GM18909 (cell line): Measurements from ENCODE around the gene CCDC170.

ENCODE experiments used
- ATAC-seq: cut with Tn5 transposase; IDR thresholded peaks from one replicate; pipeline ENCODE4 v1.9.1; 2021; ENCODE audit warnings: mild to moderate bottlenecking; ENCODE audit not compliant: unreplicated experiment, poor library complexity

The CCDC170 gene

DNA sequence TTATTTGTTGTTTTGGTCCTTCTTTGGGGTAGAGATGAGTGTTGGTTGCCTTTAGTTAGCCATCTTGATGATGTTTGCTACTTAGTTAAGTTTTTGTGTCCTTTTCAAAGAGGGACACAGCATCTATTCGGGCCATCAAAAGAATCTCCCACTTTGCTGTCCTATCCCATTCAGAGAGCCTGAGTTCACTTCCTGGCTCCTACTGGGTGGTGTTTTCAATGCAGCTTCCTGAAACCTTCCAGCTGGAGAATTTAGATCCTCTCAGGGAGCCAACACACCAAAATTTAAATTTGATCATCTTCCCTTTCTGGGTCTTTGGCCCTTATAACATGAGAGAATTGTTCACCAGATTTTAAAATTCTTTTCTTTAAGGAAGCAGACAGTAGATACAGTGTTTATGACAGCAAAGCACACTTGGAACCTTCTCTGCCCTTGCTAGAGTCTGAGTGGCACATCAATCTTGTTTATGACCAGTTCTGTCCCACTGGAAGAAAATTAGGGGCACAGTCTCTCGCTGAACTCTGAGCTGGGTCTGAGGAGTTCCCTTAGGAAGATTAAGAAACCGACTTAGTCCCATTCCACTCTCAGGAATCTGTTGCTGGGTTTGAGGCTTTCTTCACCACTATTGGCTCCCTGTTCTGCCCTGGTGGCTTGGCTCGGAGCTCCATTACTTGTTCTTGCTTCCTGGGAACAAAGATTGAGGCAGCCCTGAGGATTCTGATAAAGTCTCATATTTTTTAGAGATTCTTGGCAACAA, 115.5 kb downstream of the CCDC170 start:
- ATAC-seq, result no peak

DNA sequence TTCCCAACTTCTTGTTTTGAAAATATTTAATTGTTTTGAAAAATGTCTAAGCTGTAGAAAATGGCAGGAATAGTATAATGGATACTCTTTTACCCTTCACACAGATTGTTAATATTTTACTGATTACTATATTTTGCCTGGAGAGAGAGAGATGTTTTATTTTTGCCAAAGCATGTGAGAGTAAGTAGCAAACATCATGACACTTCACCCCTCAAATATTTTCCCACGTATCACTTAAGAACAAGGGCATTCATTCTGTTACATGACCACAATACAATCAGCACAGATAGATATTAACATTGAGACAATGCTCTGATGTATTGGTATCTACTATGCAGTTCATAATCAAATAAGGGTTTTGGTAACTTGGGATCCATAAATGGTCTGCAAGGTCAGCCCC, 116.5 kb downstream of the CCDC170 start:
- ATAC-seq, result no peak

DNA sequence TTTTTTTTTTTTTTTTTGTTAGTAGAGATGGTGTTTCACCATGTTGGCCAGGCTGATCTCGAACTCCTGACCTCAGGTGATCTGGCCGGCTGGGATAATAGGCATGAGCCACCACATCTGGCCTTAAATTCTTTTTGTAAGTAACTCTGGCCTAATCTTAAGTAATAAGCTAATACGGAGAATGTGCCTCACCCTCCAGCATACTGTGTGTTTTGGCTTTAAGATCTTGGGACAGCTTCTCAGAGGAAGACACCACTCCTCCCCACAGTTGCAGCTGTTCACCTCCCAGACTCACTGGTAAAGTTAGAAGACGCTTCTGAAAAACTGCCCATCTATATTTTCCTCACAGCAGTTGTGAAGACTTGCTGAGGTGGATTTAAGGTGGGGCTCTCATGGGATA, 120.8 kb downstream of the CCDC170 start:
- no peak for ATAC-seq

DNA sequence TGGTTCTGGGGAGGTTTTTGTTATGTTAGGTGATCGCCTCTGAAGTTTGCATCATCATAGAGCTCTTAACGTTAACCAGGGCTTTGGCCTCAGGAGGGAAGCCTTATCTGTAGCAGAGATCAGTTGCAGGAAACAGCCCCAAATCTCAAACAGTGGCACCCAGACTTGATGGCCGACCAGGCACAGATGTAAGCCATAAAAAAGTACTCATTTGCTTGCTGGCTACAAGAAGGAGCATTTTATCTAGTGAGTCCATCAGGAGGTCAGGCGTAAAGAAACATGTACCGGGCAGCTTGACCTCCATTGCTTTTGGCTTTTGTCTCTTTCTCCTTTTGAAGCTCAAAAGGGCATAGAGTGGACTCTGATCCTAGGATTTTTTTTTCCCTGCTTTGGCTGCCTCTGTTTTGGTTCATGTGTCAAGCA, 122.3 kb downstream of the CCDC170 start:
- ATAC-seq, result no peak

DNA sequence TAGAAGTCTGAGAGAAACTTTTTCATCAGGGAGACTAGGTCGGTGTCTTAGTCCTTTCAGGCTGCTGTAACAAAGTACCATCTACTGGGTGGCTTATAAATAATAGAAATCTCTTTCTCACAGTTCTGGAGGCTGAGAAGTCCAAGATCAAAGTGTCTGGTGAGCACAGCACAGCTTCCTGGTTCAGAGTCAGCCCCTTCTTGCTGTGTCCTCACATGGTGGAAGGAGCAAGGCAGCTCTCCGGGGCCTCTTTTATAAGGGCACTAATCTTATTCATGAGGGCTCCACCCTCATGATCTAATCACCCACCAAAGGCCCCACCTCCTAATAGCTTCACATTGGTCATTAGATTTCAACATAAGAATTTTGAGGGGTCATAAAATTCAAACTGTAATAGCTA, 122.8 kb downstream of the CCDC170 start:
- no peak for ATAC-seq

DNA sequence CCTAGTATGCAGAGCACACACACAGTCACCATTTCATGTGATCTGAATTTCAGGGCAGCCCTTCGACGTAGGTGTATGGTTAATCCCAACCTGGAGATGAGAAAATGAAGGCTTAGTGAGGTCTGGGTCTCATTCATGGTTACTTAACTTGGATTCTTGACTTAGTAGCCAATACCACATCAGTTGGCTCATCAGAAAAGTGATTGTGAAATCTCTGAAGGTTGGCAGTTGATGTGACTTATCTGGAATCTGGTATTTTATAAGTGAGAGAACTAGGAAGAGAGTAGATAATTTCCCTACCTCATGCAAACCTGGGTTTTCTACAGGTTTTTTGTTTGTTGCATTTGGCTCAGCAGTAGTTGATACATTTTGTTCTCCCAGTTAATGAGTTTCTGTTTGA, 123.7 kb downstream of the CCDC170 start:
- no peak for ATAC-seq

DNA sequence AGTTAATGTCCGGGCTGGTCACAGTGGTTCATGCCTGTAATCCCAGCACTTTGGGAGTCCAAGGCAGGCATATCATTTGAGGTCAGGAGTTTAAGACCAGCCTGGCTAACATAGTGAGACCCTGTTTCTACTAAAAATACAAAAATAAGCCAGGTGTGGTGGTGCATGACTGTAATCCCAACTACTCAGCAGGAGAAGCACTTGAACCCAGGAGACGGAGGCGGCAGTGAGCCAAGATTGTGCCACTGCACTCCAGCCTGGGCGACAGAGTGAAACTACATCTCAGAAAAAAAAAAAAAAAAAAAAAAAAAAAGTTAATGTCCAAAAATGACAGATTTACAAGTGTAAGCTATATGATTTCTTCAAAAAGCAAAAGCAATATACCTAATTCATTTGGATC, 124.9 kb downstream of the CCDC170 start:
- ATAC-seq, result no peak

DNA sequence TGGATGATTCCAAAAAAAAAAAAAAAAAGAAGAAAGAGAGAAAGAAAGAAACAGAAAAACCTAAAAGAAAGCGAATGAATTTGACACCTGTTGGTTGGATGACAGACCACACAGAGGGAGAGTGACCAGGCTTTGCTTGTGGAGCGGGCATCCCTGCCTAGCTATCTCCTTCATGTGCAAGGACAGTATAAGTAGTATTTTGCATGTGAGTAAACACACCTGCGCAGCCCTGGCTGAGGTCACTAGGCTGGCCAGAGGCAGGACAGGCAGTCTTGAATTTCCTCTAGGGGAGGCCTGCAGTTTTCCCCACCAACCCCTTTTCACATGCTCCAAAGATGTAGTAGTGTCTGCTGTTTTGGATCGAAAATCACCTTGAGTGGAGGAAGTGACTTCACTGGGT, 126.4 kb downstream of the CCDC170 start:
- ATAC-seq, result no peak

DNA sequence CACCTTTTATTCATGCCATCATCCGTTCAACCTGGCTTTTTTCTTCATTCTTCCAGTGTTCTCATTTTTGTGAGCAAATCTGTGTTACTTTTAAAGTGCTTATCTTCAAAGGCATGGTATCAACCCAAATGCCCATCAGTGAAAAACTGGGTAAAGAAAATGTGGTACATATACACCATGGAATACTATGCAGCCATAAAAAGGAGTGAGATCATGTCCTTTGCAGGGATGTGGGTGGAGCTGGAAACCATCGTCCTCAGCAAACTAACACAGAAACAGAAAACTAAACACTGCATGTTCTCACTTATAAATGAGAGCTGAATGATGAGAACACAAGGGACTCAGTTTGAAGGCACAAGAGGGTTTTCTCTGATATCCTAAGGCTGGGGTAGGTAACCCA, 130.3 kb downstream of the CCDC170 start:
- ATAC-seq, result no peak

DNA sequence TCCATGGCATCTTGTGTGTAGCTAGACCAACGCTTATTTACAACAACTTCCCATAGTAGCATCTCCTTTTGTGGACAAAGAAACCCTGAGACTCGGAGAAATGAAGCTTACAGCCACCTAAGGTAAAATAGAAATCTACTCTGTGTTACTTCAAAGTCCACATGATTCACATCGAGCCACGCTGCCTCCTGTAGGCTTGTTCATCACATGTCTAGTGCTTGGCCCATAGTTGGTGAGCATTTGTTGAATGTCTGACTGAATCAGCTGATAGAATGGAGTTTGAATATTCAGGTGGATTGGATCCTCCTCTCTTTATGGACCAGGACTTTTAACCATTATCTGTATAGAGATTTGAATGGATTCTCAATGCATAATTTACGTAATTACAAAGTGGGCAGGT, 130.7 kb downstream of the CCDC170 start:
- ATAC-seq, result no peak

DNA sequence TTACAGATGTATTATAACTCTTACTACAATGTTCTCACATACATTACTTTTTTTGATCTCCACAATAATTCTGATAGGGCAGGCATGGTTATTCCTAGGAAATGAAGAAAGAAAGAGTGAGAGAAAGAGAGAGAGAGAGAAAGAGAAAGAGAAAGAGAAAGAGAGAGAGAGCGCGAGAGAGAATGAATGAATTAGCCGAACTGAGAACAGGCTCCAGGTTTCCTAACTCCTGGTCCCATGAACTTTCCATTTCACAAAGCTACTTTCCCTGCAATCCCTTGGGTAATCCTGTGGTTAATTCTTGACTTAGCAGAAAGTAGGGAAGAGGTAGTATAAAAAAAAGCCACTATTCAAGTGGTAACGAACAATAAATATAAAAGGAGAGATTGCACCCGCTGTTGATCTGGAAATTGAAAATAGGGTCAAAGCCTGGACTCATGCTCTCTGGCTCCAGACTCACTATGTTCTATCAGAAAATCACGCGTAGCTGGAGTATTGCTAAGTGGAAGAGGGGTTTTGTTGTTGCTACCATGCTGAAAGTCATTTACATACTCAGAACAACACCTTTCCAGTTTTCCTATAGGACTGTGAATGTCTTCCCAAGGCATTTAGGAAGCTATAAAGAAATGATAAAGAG, 131.2 kb downstream of the CCDC170 start:
- ATAC-seq, result no peak

DNA sequence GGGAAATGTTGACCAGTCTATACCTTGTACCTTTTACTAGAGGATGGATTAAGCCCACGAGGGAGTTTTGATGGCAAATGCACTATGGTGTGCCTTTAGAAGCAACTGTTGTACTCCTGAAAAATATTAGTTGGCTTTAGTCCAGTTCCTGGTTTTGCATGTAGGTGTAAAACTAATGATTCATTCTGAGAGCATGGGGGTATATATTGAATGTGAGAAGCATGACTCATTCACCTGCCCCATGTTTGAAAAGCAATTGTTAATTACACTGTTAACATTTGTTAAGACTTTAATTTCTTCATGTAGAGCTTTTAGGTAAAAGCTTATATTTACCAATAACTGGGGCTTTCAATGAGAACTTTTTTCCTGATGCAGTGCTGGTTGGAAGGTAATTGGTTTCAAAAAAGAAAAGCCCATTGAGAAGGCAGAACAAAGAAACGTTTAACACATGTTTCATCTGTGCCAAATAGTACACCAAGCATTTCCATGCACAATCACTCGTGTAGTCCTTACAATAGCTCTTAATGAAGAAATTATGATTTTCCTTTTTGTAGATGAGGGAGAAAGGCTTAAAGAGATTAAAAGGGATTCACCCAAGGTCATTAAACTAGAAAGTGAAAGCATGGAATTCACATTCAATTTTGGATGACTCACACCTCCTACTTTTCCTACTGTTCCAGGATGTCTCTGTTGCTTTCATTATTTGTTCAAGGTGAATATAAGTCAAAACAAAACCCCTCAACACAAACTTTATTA, 134.1 kb downstream of the CCDC170 start:
- ATAC-seq, result no peak

DNA sequence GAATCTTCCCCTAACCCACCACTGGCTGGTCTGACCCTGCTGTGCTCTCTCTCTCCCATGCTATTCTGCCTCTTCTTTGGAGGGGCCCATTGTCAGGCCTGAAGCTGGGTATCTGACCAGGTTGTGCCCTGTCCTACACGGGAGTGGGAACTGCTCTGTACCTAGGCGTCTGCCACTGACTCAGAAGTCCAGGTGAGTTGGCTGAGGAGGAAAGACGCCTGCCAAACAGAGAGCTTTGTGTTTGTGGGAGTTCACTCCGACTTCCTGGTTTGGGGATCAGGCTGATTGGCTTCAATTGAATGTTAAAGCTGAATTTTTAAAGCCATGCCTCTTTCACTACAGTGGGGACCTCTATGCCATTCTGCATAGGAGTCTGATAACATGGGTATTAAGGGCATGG, 136.0 kb downstream of the CCDC170 start:
- ATAC-seq, result no peak

DNA sequence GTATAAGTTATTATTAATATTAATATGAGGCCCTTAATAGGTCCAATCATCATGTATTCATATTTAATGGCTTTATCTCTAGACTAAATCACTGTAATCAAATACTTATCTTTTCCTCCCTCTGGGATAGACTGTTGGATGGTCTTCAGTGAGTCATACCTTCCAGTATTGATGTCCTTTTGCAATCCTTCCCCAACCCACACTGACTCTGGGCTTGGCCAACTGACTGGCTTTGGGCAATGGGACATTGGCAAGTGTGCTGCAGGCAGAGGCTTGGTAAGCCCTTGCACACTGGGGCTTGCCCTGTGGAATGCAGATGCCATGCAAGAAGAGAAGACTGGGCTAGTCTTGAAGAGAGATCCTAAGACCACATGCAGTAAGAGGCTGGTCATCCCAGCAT, 136.6 kb downstream of the CCDC170 start:
- ATAC-seq, result no peak

DNA sequence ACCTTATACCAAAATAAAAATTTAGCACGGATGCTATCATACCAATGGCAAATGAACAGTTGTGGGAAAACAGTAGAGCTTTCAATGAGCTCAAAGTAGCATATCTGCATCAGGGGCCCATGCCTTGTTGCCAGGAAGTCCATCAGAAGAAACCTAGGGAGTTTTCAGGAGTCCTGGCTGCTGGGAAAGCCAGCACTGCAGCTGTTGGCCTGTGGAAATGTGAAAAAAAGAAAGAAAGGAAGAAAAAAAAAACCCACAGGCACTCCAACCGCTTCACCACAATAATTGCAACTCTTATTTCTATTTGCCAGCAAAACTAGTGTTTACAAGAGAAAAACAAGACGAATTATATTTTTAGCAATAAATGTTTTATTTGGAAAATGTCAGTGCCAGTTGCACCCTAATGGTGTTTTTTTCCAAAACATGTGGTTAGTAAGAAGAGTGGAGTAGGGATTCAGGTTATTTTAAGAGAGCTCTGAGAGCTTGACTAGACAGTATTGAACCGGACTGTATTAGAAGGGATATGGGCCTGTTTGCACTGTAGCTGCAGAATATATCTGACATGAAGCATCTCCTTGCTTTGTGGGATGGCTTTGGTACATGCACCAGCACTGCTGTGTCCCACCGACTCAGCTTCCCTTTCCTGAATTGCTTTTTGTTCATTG, 137.3 kb downstream of the CCDC170 start:
- no peak for ATAC-seq

DNA sequence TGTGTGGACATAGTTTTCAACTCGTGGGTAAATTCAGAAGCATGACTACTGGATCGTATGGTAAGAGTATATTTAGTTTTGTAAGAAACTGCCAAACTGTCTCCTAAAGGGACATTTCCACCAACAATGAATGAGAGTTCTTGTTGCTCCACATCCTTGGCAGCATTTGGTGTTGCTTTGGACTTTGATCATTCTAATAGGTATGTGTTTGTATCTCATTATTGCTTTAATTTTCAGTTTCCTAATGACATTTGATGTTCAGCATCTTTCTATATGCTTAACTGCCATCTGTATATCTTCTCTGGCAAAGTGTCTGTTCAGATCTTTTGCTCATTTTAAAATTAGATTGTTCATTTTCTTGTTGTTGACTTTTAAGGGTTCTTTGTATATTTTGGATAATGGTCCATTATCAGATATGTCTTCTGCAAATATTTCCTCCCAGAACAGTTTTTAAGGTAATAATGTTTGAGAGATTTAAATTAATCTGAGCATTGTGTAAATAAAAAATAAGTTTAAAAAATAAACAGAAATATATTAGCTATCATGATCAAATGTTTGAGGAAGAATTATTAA, 138.7 kb downstream of the CCDC170 start:
- no peak for ATAC-seq

DNA sequence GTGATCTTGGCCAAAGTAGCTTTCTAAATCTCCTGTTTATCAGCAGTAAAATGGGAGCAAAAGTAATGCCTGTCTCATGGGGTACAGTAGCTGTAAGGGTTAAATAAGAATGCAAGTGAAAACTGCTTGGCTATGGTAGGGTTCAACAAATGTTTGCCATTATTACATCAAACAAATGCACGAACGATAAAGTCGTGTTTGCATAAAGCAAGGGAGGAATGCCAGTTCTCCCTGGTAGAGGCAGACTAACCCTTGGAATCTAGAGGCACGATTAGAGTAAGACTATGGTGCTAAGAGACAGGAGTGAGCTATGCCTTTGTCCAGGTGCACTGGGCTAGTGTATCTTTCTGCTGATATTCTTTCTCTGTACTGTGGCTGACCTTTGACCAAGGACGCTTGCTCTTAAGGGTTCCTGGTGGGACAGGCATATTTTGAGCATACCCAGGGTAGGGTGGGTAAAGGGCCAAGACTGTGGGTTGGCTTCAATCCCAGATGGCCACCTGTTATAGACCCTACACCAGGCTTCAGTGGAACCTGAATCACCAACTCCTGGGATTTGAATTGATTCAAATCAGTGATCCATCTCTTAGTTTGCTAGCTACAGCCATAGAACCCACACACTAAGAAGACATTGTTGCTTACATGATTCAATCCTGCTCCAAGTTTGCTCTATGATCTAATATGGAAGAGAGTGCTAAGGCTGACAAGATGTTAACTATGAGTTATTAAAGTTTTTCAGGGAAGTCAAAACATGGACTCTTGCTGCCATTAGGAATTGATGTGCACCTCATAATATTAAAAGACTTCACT, 139.9 kb downstream of the CCDC170 start:
- ATAC-seq, result no peak

DNA sequence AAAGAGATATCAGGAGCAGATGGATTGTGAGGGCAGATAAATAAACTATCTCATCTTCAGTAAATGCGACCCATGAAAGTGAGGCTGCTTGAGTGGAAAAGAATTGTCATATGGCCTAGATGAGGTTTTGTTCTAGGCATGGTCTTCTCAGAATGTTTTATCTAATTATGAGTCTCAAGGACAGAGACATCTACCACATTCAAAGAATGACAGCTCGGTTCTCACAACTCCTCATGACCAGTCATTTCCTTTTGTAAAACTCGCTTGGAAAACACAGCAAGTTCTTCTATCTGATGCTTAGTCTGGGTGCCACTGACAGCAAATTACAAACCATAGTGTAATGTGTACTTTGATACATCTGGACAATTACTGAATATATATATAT, 140.5 kb downstream of the CCDC170 start:
- no peak for ATAC-seq

DNA sequence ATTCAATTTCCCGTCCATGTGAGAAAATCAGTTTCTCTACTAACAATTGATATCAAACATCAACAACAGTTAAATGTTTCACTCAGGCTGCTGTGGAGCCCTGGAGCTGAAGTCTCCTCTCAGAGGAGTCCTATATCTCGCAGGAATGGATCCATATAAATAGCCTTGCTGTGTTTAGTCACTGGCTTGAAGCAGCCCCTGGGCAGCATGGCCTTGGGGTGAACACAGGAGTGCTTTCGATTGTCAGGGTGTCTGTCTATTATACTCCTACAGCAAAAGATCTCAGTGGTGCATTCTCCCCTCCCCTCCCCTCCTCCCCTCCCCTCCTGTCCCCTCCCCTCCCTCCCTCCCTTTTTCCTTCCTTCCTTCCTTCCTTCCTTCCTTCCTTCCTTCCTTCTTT, 141.9 kb downstream of the CCDC170 start:
- ATAC-seq, result no peak

DNA sequence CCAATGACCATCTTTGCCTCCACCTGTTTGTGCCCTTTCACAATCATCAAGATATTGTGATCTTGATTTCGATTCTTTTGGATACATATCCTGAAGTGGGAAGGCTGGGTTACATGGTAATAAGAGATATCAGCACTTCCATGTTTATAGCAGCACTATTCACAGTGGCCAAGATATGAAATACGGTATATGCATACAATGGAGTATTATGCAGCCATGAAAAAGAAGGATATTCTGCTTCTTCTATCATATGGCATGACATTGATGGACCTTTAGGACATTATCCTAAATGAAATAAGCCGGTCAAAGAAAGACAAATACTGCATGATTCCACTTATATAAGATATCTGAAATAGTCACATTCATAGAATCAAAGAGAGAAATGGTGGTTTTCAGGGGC, 144.0 kb downstream of the CCDC170 start:
- no peak for ATAC-seq
